Neural progenitor cell (in vitro differentiated cells): ENCODE results near the gene ACVR1. TPM values are rescaled to one million over a fixed set of nuclear protein-coding genes. Genes with fewer than 3 reads are reported as not detected.
A peak's percentile ranks its signal among the peaks of the same experiment; 100 is the strongest.

Experiments
- DNase-seq: peaks from one replicate; pipeline ENCODE4 v3.0.0-alpha.2; 2016; ENCODE audit warnings: low spot score
- H2AFZ ChIP-seq: fragments of 200-600 bp; sonication (generic); replicated peaks from 2 replicates; pipeline ENCODE4 v1.6.1; 2016; ENCODE audit warnings: antibody characterized with exemption
- H3F3A ChIP-seq: fragments of 200-600 bp; sonication (generic); 2 replicates; pipeline ENCODE4 v1.6.1; 2016; ENCODE audit warnings: antibody characterized with exemption, low read depth
- H3K27ac ChIP-seq: fragments of 200-600 bp; sonication (generic); 2 replicates; pipeline ENCODE4 v1.5.1; 2016; ENCODE audit warnings: mild to moderate bottlenecking
- H3K27me3 ChIP-seq: fragments of 200-600 bp; sonication (generic); 2 replicates; pipeline ENCODE4 v1.6.1; 2016; ENCODE audit warnings: mild to moderate bottlenecking, moderate library complexity
- H3K36me3 ChIP-seq: fragments of 200-600 bp; sonication (generic); 2 replicates; pipeline ENCODE4 v1.5.1; 2016
- H3K4me1 ChIP-seq: fragments of 200-600 bp; sonication (generic); 2 replicates; pipeline ENCODE4 v1.6.1; 2016; ENCODE audit warnings: mixed run types
- H3K4me2 ChIP-seq: fragments of 200-600 bp; sonication (generic); 2 replicates; pipeline ENCODE4 v1.6.1; 2016
- H3K4me3 ChIP-seq: fragments of 200-600 bp; sonication (generic); 2 replicates; pipeline ENCODE4 v1.5.1; 2016
- H3K79me2 ChIP-seq: fragments of 200-600 bp; sonication (generic); 2 replicates; pipeline ENCODE4 v1.6.1; 2016; ENCODE audit warnings: low read depth
- H3K9ac ChIP-seq: fragments of 200-600 bp; sonication (generic); 2 replicates; pipeline ENCODE4 v1.6.1; 2016
- H3K9me3 ChIP-seq: fragments of 200-600 bp; sonication (generic); 2 replicates; pipeline ENCODE4 v1.5.1; 2016; ENCODE audit warnings: low read depth
- H4K20me1 ChIP-seq: fragments of 200-600 bp; sonication (generic); 2 replicates; pipeline ENCODE4 v1.6.1; 2016; ENCODE audit warnings: low read depth
- H3K27ac Mint-ChIP-seq: 3 replicates; pipeline ENCODE4 v1.8.0; 2021; ENCODE audit warnings: mixed read lengths
- H3K27me3 Mint-ChIP-seq: 2 replicates; pipeline ENCODE4 v1.8.0; 2022; ENCODE audit warnings: low read depth, mild to moderate bottlenecking, inconsistent platforms, moderate library complexity, mixed read lengths; ENCODE audit not compliant: insufficient read depth
- H3K36me3 Mint-ChIP-seq: 3 replicates; pipeline ENCODE4 v1.8.0; 2021; ENCODE audit warnings: mixed read lengths
- H3K4me1 Mint-ChIP-seq: 3 replicates; pipeline ENCODE4 v1.8.0; 2021; ENCODE audit warnings: mixed read lengths
- H3K4me3 Mint-ChIP-seq: 3 replicates; pipeline ENCODE4 v1.8.0; 2021; ENCODE audit warnings: mild to moderate bottlenecking, moderate library complexity, mixed read lengths
- H3K9me3 Mint-ChIP-seq: 3 replicates; pipeline ENCODE4 v1.8.0; 2020; ENCODE audit warnings: mixed read lengths
- EZH2 ChIP-seq: fragments of 200-600 bp; sonication (generic); IDR thresholded peaks from 2 replicates; pipeline ENCODE4 v1.6.1; 2017; ENCODE audit warnings: antibody characterized with exemption, mild to moderate bottlenecking, moderate library complexity
- EZH2phosphoT487 ChIP-seq: fragments of 200-600 bp; sonication (generic); IDR thresholded peaks from 2 replicates; pipeline ENCODE4 v1.6.1; 2017; ENCODE audit warnings: antibody characterized with exemption
- total RNA-seq: library from RNA; depleted of rRNA; stranded (reverse); fragments of >200 nt; gene quantifications from 2 replicates; pipeline ENCODE4 v1.2.3, GENCODE V29; 2015; ENCODE audit warnings: low replicate concordance
- TF ChIP-seq, protein P1 (sequence below): fragments of 200-600 bp; sonication (generic); IDR thresholded peaks from 2 replicates; pipeline ENCODE4 v1.5.1; 2017; ENCODE audit warnings: antibody characterized with exemption, mild to moderate bottlenecking

Gene ACVR1
- total RNA-seq, 1 donor from 2014 or later: 14.0 TPM

DNA sequence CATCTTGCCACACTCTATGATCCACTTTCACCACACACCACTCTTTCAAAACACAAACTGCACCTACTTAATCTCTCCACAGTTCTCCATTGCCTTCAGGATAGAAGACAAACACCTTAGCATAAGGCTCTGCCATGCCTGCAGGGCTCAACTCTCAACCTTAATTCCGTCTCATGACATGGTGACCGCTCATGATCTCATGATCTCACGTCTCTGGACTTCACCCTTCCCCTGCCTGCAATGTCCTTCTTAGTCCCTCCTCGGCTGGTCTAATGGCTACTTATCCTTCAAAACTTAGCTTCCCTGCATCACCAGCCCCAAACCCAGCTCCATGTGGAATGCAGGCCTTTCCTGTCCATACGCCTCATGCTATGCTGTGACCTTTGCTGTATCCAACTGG lies 85.3 kb downstream of the ACVR1 start:
- no peaks in the 10 kb centered on the region for H3K27me3 Mint-ChIP-seq

DNA sequence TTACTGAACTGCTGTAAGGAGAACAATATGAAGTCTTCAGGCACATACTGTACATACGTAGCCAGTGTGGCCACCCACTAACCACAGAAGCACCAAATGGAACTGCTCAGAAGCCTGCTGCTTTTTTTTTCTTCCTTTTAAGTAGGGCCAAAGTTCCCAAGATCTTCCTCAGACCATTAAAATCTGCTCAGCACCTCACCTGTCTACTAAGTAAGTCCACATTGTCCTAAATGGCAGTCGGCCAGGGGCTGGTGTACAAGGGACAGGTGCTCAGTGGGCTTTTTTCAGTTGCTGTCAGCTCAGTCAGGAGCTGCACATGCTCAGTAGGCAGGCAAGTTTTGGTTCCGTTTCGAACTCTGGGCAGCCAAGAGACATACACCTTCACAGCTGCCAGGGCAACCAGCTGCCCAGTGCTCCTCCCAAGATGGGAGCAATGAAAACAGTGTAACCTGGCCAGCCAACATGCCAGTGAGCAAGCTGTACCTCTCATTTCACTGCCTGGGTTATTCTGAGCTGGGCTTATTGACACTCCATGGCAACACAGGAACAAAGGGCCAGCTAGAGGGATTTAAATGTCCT lies 86.1 kb downstream of the ACVR1 start:
- peaks cover 33% of the 10 kb centered on the region for H3K4me1 Mint-ChIP-seq

More for the DNA sequence above, 85.3 kb downstream of the ACVR1 start:
- H3K27ac ChIP-seq: no peak overlapping the region
- Mint-ChIP-seq H3K9me3 (no peaks in the 10 kb centered on the region), H3K27ac (no peak overlapping the region), H3K4me3 (no peak overlapping the region), H3K36me3 (peaks cover 8% of the 10 kb centered on the region), H3K4me1 (peaks cover 29% of the 10 kb centered on the region)
- no peaks in the 10 kb centered on the region for H3K9me3 ChIP-seq
- no peak overlapping the region for H3K9ac ChIP-seq
- no peaks in the 10 kb centered on the region for H4K20me1 ChIP-seq
- peak overlapping the region; percentile 1 for H3K4me2 ChIP-seq
- H2AFZ ChIP-seq: no peak overlapping the region
- no peaks in the 10 kb centered on the region for H3K27me3 ChIP-seq
- no peaks in the 10 kb centered on the region for H3F3A ChIP-seq
- no peaks in the 10 kb centered on the region for H3K79me2 ChIP-seq
- no peaks in the 10 kb centered on the region for H3K36me3 ChIP-seq
- peaks cover 43% of the 10 kb centered on the region for H3K4me1 ChIP-seq
- DNase-seq: no peak
- TF ChIP-seq, protein P1, sequence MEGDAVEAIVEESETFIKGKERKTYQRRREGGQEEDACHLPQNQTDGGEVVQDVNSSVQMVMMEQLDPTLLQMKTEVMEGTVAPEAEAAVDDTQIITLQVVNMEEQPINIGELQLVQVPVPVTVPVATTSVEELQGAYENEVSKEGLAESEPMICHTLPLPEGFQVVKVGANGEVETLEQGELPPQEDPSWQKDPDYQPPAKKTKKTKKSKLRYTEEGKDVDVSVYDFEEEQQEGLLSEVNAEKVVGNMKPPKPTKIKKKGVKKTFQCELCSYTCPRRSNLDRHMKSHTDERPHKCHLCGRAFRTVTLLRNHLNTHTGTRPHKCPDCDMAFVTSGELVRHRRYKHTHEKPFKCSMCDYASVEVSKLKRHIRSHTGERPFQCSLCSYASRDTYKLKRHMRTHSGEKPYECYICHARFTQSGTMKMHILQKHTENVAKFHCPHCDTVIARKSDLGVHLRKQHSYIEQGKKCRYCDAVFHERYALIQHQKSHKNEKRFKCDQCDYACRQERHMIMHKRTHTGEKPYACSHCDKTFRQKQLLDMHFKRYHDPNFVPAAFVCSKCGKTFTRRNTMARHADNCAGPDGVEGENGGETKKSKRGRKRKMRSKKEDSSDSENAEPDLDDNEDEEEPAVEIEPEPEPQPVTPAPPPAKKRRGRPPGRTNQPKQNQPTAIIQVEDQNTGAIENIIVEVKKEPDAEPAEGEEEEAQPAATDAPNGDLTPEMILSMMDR: no peak
- TF ChIP-seq EZH2phosphoT487 (no peak), EZH2 (no peak)
- no peak overlapping the region for H3K4me3 ChIP-seq

DNA sequence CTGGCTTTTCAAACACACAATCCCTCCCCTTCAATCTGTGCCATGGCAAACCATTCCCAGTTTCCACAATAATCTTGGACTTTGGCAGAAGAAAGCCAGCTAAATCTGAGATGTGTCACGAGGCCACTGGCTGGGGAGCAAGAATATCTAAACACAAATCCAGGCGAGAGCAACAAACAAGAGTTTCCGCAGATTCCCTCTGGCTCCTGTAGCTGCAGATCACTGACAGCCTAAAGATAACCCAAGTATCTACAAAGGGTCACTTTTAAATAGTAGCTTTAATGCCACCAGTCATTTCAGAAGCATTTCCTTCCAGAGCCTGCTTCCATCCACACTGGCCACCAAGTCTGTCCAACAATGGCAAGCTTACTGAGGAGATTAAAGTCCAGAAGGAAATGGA lies 86.9 kb downstream of the ACVR1 start:
- no peak overlapping the region for H2AFZ ChIP-seq
- H3K27ac ChIP-seq: no peak overlapping the region
- peaks cover 8% of the 10 kb centered on the region for H3K36me3 Mint-ChIP-seq
- H3K36me3 ChIP-seq: no peaks in the 10 kb centered on the region
- no peaks in the 10 kb centered on the region for H3K79me2 ChIP-seq
- no peaks in the 10 kb centered on the region for H3F3A ChIP-seq
- TF ChIP-seq EZH2phosphoT487 (no peak), EZH2 (no peak)
- TF ChIP-seq, protein P1: no peak
- H3K4me3 Mint-ChIP-seq: no peak overlapping the region
- H3K4me2 ChIP-seq: no peak overlapping the region
- H3K9me3 Mint-ChIP-seq: no peaks in the 10 kb centered on the region
- no peak overlapping the region for H3K9ac ChIP-seq
- H3K4me1 Mint-ChIP-seq: peaks cover 32% of the 10 kb centered on the region
- no peaks in the 10 kb centered on the region for H3K27me3 Mint-ChIP-seq
- no peaks in the 10 kb centered on the region for H3K9me3 ChIP-seq
- no peak for DNase-seq
- peaks cover 54% of the 10 kb centered on the region for H3K4me1 ChIP-seq
- H3K27ac Mint-ChIP-seq: no peak overlapping the region
- no peaks in the 10 kb centered on the region for H3K27me3 ChIP-seq
- H3K4me3 ChIP-seq: no peak overlapping the region
- peaks cover 12% of the 10 kb centered on the region for H4K20me1 ChIP-seq

More for the DNA sequence above, 86.1 kb downstream of the ACVR1 start:
- H2AFZ ChIP-seq: no peak overlapping the region
- H3K27ac ChIP-seq: no peak overlapping the region
- Mint-ChIP-seq H3K27me3 (no peaks in the 10 kb centered on the region), H3K27ac (peak overlapping the region; percentile 86), H3K9me3 (no peaks in the 10 kb centered on the region), H3K4me3 (no peak overlapping the region), H3K36me3 (peaks cover 8% of the 10 kb centered on the region)
- no peaks in the 10 kb centered on the region for H3K27me3 ChIP-seq
- no peaks in the 10 kb centered on the region for H3K36me3 ChIP-seq
- DNase-seq: peak; percentile 58
- H3K9me3 ChIP-seq: no peaks in the 10 kb centered on the region
- H3K4me1 ChIP-seq: peaks cover 51% of the 10 kb centered on the region
- no peak overlapping the region for H3K9ac ChIP-seq
- no peaks in the 10 kb centered on the region for H3F3A ChIP-seq
- H3K79me2 ChIP-seq: no peaks in the 10 kb centered on the region
- peaks cover 7% of the 10 kb centered on the region for H4K20me1 ChIP-seq
- H3K4me3 ChIP-seq: no peak overlapping the region
- peak overlapping the region; percentile 1 for H3K4me2 ChIP-seq
- TF ChIP-seq EZH2 (no peak), EZH2phosphoT487 (no peak)
- TF ChIP-seq, protein P1: no peak
